ENCODE results near the gene NRAP.

The NRAP gene

GRCh38 chr10:113543107-113543955 lies 120.5 kb downstream of the NRAP start:
- peaks cover 6% of the 10 kb centered on the region for H3K4me1 ChIP-seq (ENCODE audit: insufficient read depth, insufficient read length)
- DNase-seq (ENCODE audit: low read depth, low spot score), result no peak
- no peak overlapping the region for H3K4me3 ChIP-seq (ENCODE audit: insufficient read length, low read depth)
- H3K9me3 ChIP-seq (ENCODE audit: insufficient read depth, low read length), result no peaks in the 10 kb centered on the region
- no peaks in the 10 kb centered on the region for H3K27me3 ChIP-seq (ENCODE audit: insufficient read depth, insufficient read length)
- no peaks in the 10 kb centered on the region for H3K36me3 ChIP-seq (ENCODE audit: insufficient read depth, insufficient read length, low read length)
- H3K9ac ChIP-seq (ENCODE audit: insufficient read length, low read depth), result no peak overlapping the region
- TF ChIP-seq SUZ12 (IDR thresholded peaks at IDR 0.05; ENCODE audit: extremely low read depth, insufficient read depth, insufficient read length) (no peak), ZNF274 (IDR thresholded peaks at IDR 0.05; ENCODE audit: low read depth, low read length) (no peak), YY1 (IDR thresholded peaks at IDR 0.05; ENCODE audit: insufficient read depth, insufficient read length) (no peak)

GRCh38 chr10:113541549-113541927 lies 122.3 kb downstream of the NRAP start:
- Histone ChIP-seq H3K27me3 (ENCODE audit: insufficient read depth, insufficient read length) (no peaks in the 10 kb centered on the region), H3K9ac (ENCODE audit: insufficient read length, low read depth) (no peak overlapping the region), H3K9me3 (ENCODE audit: insufficient read depth, low read length) (no peaks in the 10 kb centered on the region), H3K36me3 (ENCODE audit: insufficient read depth, insufficient read length, low read length) (no peaks in the 10 kb centered on the region), H3K4me1 (ENCODE audit: insufficient read depth, insufficient read length) (peaks cover 6% of the 10 kb centered on the region), H3K4me3 (ENCODE audit: insufficient read length, low read depth) (no peak overlapping the region)
- no peak for TF ChIP-seq YY1 (IDR thresholded peaks at IDR 0.05; ENCODE audit: insufficient read depth, insufficient read length)
- no peak for TF ChIP-seq ZNF274 (IDR thresholded peaks at IDR 0.05; ENCODE audit: low read depth, low read length)
- TF ChIP-seq SUZ12 (IDR thresholded peaks at IDR 0.05; ENCODE audit: extremely low read depth, insufficient read depth, insufficient read length), result no peak
- no peak for DNase-seq (ENCODE audit: low read depth, low spot score)

DNA sequence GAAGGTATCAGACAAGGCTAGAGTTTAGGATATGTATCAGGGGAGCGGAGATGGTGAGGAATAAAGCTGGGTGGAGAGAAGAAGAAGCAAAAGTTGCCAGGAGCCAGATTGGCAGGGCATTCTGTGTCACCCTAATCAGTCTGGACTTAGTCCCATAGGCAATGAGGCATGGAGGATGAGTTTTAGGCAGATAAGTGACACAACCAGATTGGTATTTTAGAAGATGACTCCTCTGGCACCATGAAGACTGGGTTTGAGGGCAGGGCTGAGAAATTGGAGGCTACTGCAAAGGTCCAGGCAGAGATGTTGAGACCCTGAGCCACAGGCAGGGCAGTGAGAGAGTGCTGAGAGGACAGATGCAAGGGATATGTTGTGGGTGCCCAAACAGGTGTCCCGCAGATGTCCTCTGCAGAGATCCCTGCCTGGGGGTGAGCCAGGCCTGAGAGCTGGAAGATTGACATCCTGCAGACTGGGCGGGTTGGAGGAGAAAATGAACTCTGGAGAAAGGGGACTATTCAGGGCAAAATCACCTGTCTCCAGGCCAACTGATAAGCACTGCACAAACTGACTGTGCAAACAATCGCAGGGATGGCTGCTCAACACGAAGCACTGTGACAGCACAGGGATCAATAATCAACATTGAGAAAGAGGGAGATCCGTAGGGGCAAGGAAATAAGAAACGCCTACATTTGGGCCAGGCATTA lies 122.8 kb downstream of the NRAP start:
- no peak for DNase-seq (ENCODE audit: low read depth, low spot score)
- no peak overlapping the region for H3K4me3 ChIP-seq (ENCODE audit: insufficient read length, low read depth)
- H3K36me3 ChIP-seq (ENCODE audit: insufficient read depth, insufficient read length, low read length), result no peaks in the 10 kb centered on the region
- TF ChIP-seq ZNF274 (IDR thresholded peaks at IDR 0.05; ENCODE audit: low read depth, low read length), result no peak
- TF ChIP-seq YY1 (IDR thresholded peaks at IDR 0.05; ENCODE audit: insufficient read depth, insufficient read length), result no peak
- TF ChIP-seq SUZ12 (IDR thresholded peaks at IDR 0.05; ENCODE audit: extremely low read depth, insufficient read depth, insufficient read length), result no peak
- H3K9ac ChIP-seq (ENCODE audit: insufficient read length, low read depth), result no peak overlapping the region
- peaks cover 6% of the 10 kb centered on the region for H3K4me1 ChIP-seq (ENCODE audit: insufficient read depth, insufficient read length)
- H3K27me3 ChIP-seq (ENCODE audit: insufficient read depth, insufficient read length), result no peaks in the 10 kb centered on the region
- no peaks in the 10 kb centered on the region for H3K9me3 ChIP-seq (ENCODE audit: insufficient read depth, low read length)

DNA sequence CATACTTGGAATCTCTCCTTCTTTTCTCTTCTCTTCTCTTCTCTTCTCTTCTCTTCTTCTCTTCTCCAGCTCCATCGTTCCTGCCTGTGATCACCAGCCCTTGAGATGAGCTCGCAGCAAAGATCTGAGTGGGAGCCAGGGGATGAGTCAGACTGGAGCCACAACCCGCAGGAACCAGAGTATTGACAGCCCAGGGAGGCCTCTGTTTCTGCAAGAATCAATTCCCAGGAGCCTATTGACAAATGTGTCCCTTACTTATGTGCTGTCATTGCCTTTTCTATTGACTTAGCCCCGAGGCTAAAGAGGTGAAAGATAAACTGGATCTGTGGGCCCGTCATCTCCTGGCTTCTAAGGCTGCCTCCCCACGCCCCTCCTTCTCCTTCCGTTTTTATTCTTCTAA lies 124.1 kb downstream of the NRAP start:
- Histone ChIP-seq H3K9me3 (ENCODE audit: insufficient read depth, low read length) (no peaks in the 10 kb centered on the region), H3K27me3 (ENCODE audit: insufficient read depth, insufficient read length) (no peaks in the 10 kb centered on the region), H3K4me3 (ENCODE audit: insufficient read length, low read depth) (no peak overlapping the region), H3K9ac (ENCODE audit: insufficient read length, low read depth) (no peak overlapping the region), H3K4me1 (ENCODE audit: insufficient read depth, insufficient read length) (peaks cover 6% of the 10 kb centered on the region), H3K36me3 (ENCODE audit: insufficient read depth, insufficient read length, low read length) (no peaks in the 10 kb centered on the region)
- TF ChIP-seq SUZ12 (IDR thresholded peaks at IDR 0.05; ENCODE audit: extremely low read depth, insufficient read depth, insufficient read length), result no peak
- TF ChIP-seq ZNF274 (IDR thresholded peaks at IDR 0.05; ENCODE audit: low read depth, low read length), result no peak
- TF ChIP-seq YY1 (IDR thresholded peaks at IDR 0.05; ENCODE audit: insufficient read depth, insufficient read length), result no peak
- no peak for DNase-seq (ENCODE audit: low read depth, low spot score)
